CD4-positive, alpha-beta memory T cell (primary cell): Measurements from ENCODE around the gene FSTL4. TPM values are rescaled to one million over a fixed set of nuclear protein-coding genes. Genes with fewer than 3 reads are reported as not detected.

ENCODE experiments used
- CTCF ChIA-PET: fragments of 350-600 bp; sonication (Branson Sonifier 250); formaldehyde crosslinking; loops from one replicate; lab custom pipeline; 2021; ENCODE audit warnings: inconsistent platforms; ENCODE audit not compliant: partially characterized antibody; lab: Charles Lee
- POLR2A ChIA-PET: fragments of 350-600 bp; sonication (Branson Sonifier 250); formaldehyde crosslinking; loops from one replicate; lab custom pipeline; 2021; ENCODE audit not compliant: partially characterized antibody; lab: Charles Lee
- DNase-seq, 5 donors: peaks; one replicate each; pipeline versions ENCODE4 v3.0.0 to v3.0.0-alpha.2; 2020 to 2022; ENCODE audit warnings: mixed read lengths in 1 of 5
- H3K27ac ChIP-seq: one replicate; pipeline ENCODE4 v1.7.0; 2013; ENCODE audit warnings: low read depth, low read length
- H3K27me3 ChIP-seq: 2 replicates; pipeline ENCODE4 v1.7.0; 2013; ENCODE audit warnings: mild to moderate bottlenecking, low read length, moderate library complexity; ENCODE audit not compliant: insufficient read depth
- H3K36me3 ChIP-seq: 2 replicates; pipeline ENCODE4 v1.7.0; 2013; ENCODE audit warnings: mild to moderate bottlenecking, low read length, moderate library complexity; ENCODE audit not compliant: insufficient read depth
- H3K4me1 ChIP-seq: 2 replicates; pipeline ENCODE4 v1.7.0; 2013; ENCODE audit warnings: mild to moderate bottlenecking, low read length, moderate library complexity; ENCODE audit not compliant: insufficient read depth
- H3K4me3 ChIP-seq, 2 donors: one replicate each; pipeline ENCODE4 v1.7.0; 2013; ENCODE audit warnings: low read length in 2 of 2, mild to moderate bottlenecking in 1 of 2
- H3K9me3 ChIP-seq, 2 donors: one replicate each; pipeline ENCODE4 v1.7.0; 2013; ENCODE audit warnings: low read length in 2 of 2, control low read depth in 1 of 2; ENCODE audit not compliant: control insufficient read depth in 1 of 2
- H3K27ac Mint-ChIP-seq, 7 donors: one replicate each; pipeline ENCODE4 v1.8.0; 2020 to 2021; ENCODE audit warnings: mixed read lengths in 7 of 7, mild to moderate bottlenecking in 6 of 7, inconsistent platforms in 3 of 7, moderate library complexity in 3 of 7
- H3K27me3 Mint-ChIP-seq, 2 donors: one replicate each; pipeline ENCODE4 v1.8.0; 2020 to 2021; ENCODE audit warnings: mixed read lengths in 2 of 2
- H3K36me3 Mint-ChIP-seq, 2 donors: one replicate each; pipeline ENCODE4 v1.8.0; 2020 to 2021; ENCODE audit warnings: mixed read lengths in 2 of 2, inconsistent platforms in 1 of 2, mild to moderate bottlenecking in 1 of 2
- H3K4me1 Mint-ChIP-seq, 4 donors: one replicate each; pipeline ENCODE4 v1.8.0; 2020 to 2021; ENCODE audit warnings: mixed read lengths in 4 of 4, mild to moderate bottlenecking in 1 of 4
- H3K4me3 Mint-ChIP-seq, 8 donors: one replicate each; pipeline ENCODE4 v1.8.0; 2020 to 2021; ENCODE audit warnings: mixed read lengths in 8 of 8, mild to moderate bottlenecking in 7 of 8, moderate library complexity in 6 of 8, inconsistent platforms in 3 of 8
- H3K9me3 Mint-ChIP-seq, 8 donors: one replicate each; pipeline ENCODE4 v1.8.0; 2020 to 2021; ENCODE audit warnings: mixed read lengths in 8 of 8, mild to moderate bottlenecking in 5 of 8, inconsistent platforms in 3 of 8, moderate library complexity in 1 of 8
- intact Hi-C: fragments of 100-400 bp; cut with micrococcal nuclease; formaldehyde crosslinking; loops from one replicate; pipeline ENCODE4 v1.15.1; 2023
- polyA plus RNA-seq, 2 donors: library from polyadenylated mRNA; unstranded; fragments of 300-500 nt; fragmentation: Illumina TruSeq; gene quantifications; one replicate each; pipeline ENCODE4 v1.2.3, GENCODE V29; 2021
- total RNA-seq, 2 experiments: library from RNA; stranded (reverse); gene quantifications; one replicate each; pipeline ENCODE4 v1.2.3, GENCODE V29; 2021

Gene FSTL4
- total and polyA plus RNA-seq, 4 experiments from 2014 or later, result not detected

GRCh38 chr5:133464013-133464412 is 148.3 kb downstream of the FSTL4 start:
- H3K4me3 ChIP-seq, result no peak overlapping the region
- H3K4me1 Mint-ChIP-seq, result peaks cover 0 to 29% (median 11%) of the 10 kb centered on the region in 4 donors
- peaks cover 36% of the 10 kb centered on the region for H3K4me1 ChIP-seq
- H3K27ac ChIP-seq, result no peak overlapping the region
- no peaks in the 10 kb centered on the region for H3K9me3 Mint-ChIP-seq
- POLR2A ChIA-PET, result no interaction called here
- H3K27ac Mint-ChIP-seq, result no peak overlapping the region
- H3K27me3 Mint-ChIP-seq, result peaks cover 0 to 3% of the 10 kb centered on the region in 2 donors
- DNase-seq, result no peak
- no peaks in the 10 kb centered on the region for H3K27me3 ChIP-seq
- no peaks in the 10 kb centered on the region for H3K36me3 ChIP-seq
- no peaks in the 10 kb centered on the region for H3K9me3 ChIP-seq
- CTCF ChIA-PET, result interaction anchor here (2.3 kb wide), 1 partner anchor 10 kb away, joined by 7 read pairs; no protein-coding TSS in a partner anchor
- no peak overlapping the region for H3K4me3 Mint-ChIP-seq
- H3K36me3 Mint-ChIP-seq, result no peaks in the 10 kb centered on the region
- intact Hi-C loops, result no loop called here

GRCh38 chr5:133461796-133462516 is 150.4 kb downstream of the FSTL4 start:
- CTCF ChIA-PET, result no interaction called here

GRCh38 chr5:133460172-133460758 is 152.1 kb downstream of the FSTL4 start:
- Mint-ChIP-seq H3K27ac (peak overlapping the region in 1 of 7 donors; percentile 20), H3K27me3 (peaks cover 0 to 2% of the 10 kb centered on the region in 2 donors), H3K4me1 (peaks cover 3 to 33% (median 17%) of the 10 kb centered on the region in 4 donors), H3K9me3 (no peaks in the 10 kb centered on the region), H3K36me3 (no peaks in the 10 kb centered on the region), H3K4me3 (no peak overlapping the region)
- ChIA-PET CTCF (no interaction called here), POLR2A (no interaction called here)
- no peaks in the 10 kb centered on the region for H3K36me3 ChIP-seq
- no peaks in the 10 kb centered on the region for H3K9me3 ChIP-seq
- H3K27ac ChIP-seq, result no peak overlapping the region
- peak in 2 of 5 donors; percentile 4 to 13 for DNase-seq
- no peaks in the 10 kb centered on the region for H3K27me3 ChIP-seq
- no peak overlapping the region for H3K4me3 ChIP-seq
- H3K4me1 ChIP-seq, result peaks cover 6% of the 10 kb centered on the region
- intact Hi-C loops, result no loop called here

More at GRCh38 chr5:133461796-133462516, 150.4 kb downstream of the FSTL4 start:
- intact Hi-C loops, result no loop called here
- H3K4me3 Mint-ChIP-seq, result no peak overlapping the region
- H3K36me3 ChIP-seq, result no peaks in the 10 kb centered on the region
- H3K9me3 Mint-ChIP-seq, result no peaks in the 10 kb centered on the region
- peaks cover 0 to 2% of the 10 kb centered on the region in 2 donors for H3K27me3 Mint-ChIP-seq
- no peak for DNase-seq
- H3K36me3 Mint-ChIP-seq, result no peaks in the 10 kb centered on the region
- H3K27ac Mint-ChIP-seq, result no peak overlapping the region
- H3K4me3 ChIP-seq, result no peak overlapping the region
- H3K27ac ChIP-seq, result no peak overlapping the region
- POLR2A ChIA-PET, result no interaction called here
- peaks cover 20% of the 10 kb centered on the region for H3K4me1 ChIP-seq
- H3K4me1 Mint-ChIP-seq, result peaks cover 3 to 37% (median 20%) of the 10 kb centered on the region in 4 donors
- no peaks in the 10 kb centered on the region for H3K27me3 ChIP-seq
- no peaks in the 10 kb centered on the region for H3K9me3 ChIP-seq

DNA sequence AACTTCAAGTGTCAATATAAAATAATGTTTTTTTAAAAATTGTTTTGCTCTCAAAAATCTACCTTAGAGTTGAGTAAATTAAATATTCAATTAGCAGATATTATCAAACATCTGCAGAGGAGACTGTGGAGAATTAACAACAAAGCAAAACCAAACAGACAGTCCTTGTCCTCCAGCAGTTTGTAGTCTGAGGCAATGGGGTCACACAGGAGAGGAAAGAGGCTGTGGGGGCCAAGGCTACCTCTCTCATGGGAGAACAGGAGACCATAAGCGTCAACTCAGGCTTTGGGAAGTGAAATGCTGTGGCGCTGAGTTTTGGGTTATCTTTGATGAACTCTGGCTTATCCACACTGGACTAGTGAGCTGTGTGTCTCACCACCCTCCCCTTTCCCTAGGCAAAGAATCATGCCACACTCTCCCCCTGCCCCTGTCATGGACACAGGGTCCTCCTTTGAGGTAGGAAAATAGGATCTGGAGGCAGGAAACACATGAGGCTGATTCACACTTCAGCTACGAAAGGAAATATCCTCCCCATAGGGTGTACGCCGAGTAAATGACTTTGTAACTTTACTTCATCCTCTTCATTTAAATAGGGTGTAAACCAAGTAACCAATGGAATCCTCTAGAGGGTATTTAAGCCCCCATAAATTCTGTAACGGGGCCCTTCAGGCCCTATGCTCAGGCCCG is 152.7 kb downstream of the FSTL4 start:
- no peaks in the 10 kb centered on the region for H3K27me3 Mint-ChIP-seq
- peaks cover 3 to 27% (median 15%) of the 10 kb centered on the region in 4 donors for H3K4me1 Mint-ChIP-seq
- Histone ChIP-seq H3K27ac (no peak overlapping the region), H3K27me3 (no peaks in the 10 kb centered on the region), H3K4me3 (no peak overlapping the region), H3K4me1 (peaks cover 3% of the 10 kb centered on the region), H3K9me3 (no peaks in the 10 kb centered on the region), H3K36me3 (no peaks in the 10 kb centered on the region)
- peaks cover 0 to 2% (median 0%) of the 10 kb centered on the region in 8 donors for H3K9me3 Mint-ChIP-seq
- POLR2A ChIA-PET, result no interaction called here
- H3K27ac Mint-ChIP-seq, result peak overlapping the region in 1 of 7 donors; percentile 20
- no peak for DNase-seq
- intact Hi-C loops, result no loop called here
- no peaks in the 10 kb centered on the region for H3K36me3 Mint-ChIP-seq
- CTCF ChIA-PET, result no interaction called here
- no peak overlapping the region for H3K4me3 Mint-ChIP-seq

DNA sequence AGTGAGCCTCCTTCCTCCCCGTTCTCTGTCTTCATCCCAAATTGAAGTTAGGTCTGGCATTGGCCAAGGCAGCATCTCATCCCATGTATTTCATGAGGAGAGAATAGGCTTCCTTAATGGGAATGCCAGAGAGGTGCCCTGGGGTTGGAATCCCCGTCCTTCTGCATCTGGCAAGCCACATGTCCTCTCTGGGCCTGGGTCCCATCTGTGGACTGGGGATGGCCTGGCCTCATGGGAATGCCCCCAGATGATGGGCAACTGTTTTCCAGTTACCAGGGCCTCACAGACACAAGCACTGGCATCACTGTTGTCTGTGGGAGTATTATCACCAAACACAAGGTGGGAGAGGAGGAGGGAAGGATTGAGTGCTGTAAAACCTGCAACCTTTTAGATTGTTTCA is 153.9 kb downstream of the FSTL4 start:
- Mint-ChIP-seq H3K4me1 (peaks cover 3 to 27% (median 15%) of the 10 kb centered on the region in 4 donors), H3K36me3 (no peaks in the 10 kb centered on the region), H3K4me3 (no peak overlapping the region), H3K9me3 (peaks cover 0 to 2% (median 0%) of the 10 kb centered on the region in 8 donors), H3K27ac (no peak overlapping the region), H3K27me3 (peaks cover 0 to 3% of the 10 kb centered on the region in 2 donors)
- POLR2A ChIA-PET, result no interaction called here
- Histone ChIP-seq H3K9me3 (no peaks in the 10 kb centered on the region), H3K4me3 (no peak overlapping the region), H3K27me3 (no peaks in the 10 kb centered on the region), H3K36me3 (no peaks in the 10 kb centered on the region), H3K27ac (no peak overlapping the region), H3K4me1 (peaks cover 3% of the 10 kb centered on the region)
- no peak for DNase-seq
- CTCF ChIA-PET, result interaction anchor here (1.2 to 3.1 kb wide), 2 partner anchors 33 to 35 kb away, joined by 3 to 8 read pairs; no protein-coding TSS in a partner anchor
- intact Hi-C loops, result no loop called here

DNA sequence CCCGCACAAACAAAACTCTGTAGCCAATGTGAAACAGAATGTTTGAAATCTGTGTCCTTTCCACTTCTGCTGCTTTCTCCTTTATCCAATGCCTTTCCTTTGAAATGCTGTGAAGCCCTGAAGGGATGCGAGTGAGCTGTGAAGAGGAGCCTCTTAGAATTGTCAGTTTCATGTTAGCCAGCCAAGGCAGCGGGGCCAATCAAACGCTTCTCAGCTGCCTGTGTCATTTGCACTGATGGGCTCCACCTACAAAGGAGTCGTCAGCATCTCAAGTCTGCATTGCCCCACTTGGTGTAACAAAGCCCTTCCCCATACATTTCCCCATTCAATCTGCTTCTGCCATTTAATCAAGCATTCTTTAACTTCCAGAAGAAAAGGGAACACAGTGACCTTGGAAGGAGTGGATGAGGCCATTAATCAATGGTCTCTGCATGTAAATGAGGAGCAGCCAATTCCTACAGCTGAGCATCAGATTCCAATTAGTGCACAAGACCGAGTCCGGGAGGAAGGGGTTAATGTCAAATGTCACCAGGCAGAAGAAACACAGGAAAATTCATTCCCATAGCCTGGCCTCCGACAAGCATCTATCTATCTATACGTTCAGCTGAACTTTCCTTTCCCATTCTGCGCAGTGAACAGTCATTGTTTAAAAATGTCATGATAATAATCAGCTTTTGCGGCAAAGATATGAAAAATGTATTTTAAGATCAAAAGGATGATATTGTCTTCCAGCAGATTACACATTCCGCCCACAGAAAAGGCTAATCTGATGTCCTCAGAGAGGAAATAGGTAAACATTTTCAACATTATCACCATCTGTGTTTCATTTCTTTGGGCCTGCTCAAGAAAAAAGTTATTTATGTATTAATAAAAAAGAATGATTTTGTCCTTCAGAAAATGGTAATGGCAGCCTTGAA is 154.6 kb downstream of the FSTL4 start:
- peak overlapping the region in 2 of 8 donors; percentile 3 to 17 for H3K4me3 Mint-ChIP-seq
- CTCF ChIA-PET, result interaction anchor here (0.6 to 3.1 kb wide), 3 partner anchors 33 to 298 kb away, joined by 3 to 8 read pairs (median 3); no protein-coding TSS in a partner anchor
- intact Hi-C loops, result no loop called here

More for the DNA sequence above, 154.6 kb downstream of the FSTL4 start:
- peaks cover 3% of the 10 kb centered on the region for H3K4me1 ChIP-seq
- no peaks in the 10 kb centered on the region for H3K36me3 ChIP-seq
- H3K9me3 ChIP-seq, result no peaks in the 10 kb centered on the region
- Mint-ChIP-seq H3K27ac (no peak overlapping the region), H3K27me3 (peaks cover 2 to 3% of the 10 kb centered on the region in 2 donors), H3K4me1 (peaks cover 3 to 27% (median 15%) of the 10 kb centered on the region in 4 donors), H3K9me3 (peaks cover 0 to 2% (median 0%) of the 10 kb centered on the region in 8 donors), H3K36me3 (no peaks in the 10 kb centered on the region)
- DNase-seq, result peak in 1 of 5 donors; percentile 11
- H3K27ac ChIP-seq, result no peak overlapping the region
- H3K4me3 ChIP-seq, result no peak overlapping the region
- no peaks in the 10 kb centered on the region for H3K27me3 ChIP-seq
- POLR2A ChIA-PET, result no interaction called here
